Activated CD4-positive, alpha-beta memory T cell treated with anti-CD3 and anti-CD28 coated beads, Interleukin-2, amount 10 ng/mL, durations not matched to agents 7 days and 5 days (primary cell): ENCODE measurements around the gene DZIP1L. TPM values are rescaled to one million over a fixed set of nuclear protein-coding genes. Genes with fewer than 3 reads are reported as not detected.
"Not testable (repeated sequence)": the region's sequence is repeated elsewhere in the genome, so short reads cannot be mapped to it uniquely, and the experiment has no call there.

Experiments used
- CTCF ChIA-PET: fragments of 350-600 bp; sonication (Branson Sonifier 250); formaldehyde crosslinking; loops from one replicate; lab custom pipeline; 2021; ENCODE audit warnings: antibody characterized with exemption, inconsistent platforms; lab: Charles Lee
- POLR2A ChIA-PET: fragments of 350-600 bp; sonication (Branson Sonifier 250); formaldehyde crosslinking; loops from one replicate; lab custom pipeline; 2021; ENCODE audit warnings: antibody characterized with exemption; lab: Charles Lee
- DNase-seq: peaks from one replicate; pipeline ENCODE4 v3.0.0-alpha.2; 2020
- H3K27ac Mint-ChIP-seq: one replicate; pipeline ENCODE4 v1.8.0; 2021; ENCODE audit warnings: mild to moderate bottlenecking, mixed read lengths
- H3K27me3 Mint-ChIP-seq: one replicate; pipeline ENCODE4 v1.8.0; 2021; ENCODE audit warnings: mixed read lengths
- H3K36me3 Mint-ChIP-seq: one replicate; pipeline ENCODE4 v1.8.0; 2021; ENCODE audit warnings: low read depth, mixed read lengths
- H3K4me1 Mint-ChIP-seq: one replicate; pipeline ENCODE4 v1.8.0; 2021; ENCODE audit warnings: mixed read lengths
- H3K4me3 Mint-ChIP-seq: one replicate; pipeline ENCODE4 v1.8.0; 2021; ENCODE audit warnings: mild to moderate bottlenecking, mixed read lengths
- H3K9me3 Mint-ChIP-seq: one replicate; pipeline ENCODE4 v1.8.0; 2021; ENCODE audit warnings: mixed read lengths
- total RNA-seq, 2 experiments: library from RNA; stranded (reverse); gene quantifications; one replicate each; pipeline ENCODE4 v1.2.3, GENCODE V29; 2021

The DZIP1L gene, protein sequence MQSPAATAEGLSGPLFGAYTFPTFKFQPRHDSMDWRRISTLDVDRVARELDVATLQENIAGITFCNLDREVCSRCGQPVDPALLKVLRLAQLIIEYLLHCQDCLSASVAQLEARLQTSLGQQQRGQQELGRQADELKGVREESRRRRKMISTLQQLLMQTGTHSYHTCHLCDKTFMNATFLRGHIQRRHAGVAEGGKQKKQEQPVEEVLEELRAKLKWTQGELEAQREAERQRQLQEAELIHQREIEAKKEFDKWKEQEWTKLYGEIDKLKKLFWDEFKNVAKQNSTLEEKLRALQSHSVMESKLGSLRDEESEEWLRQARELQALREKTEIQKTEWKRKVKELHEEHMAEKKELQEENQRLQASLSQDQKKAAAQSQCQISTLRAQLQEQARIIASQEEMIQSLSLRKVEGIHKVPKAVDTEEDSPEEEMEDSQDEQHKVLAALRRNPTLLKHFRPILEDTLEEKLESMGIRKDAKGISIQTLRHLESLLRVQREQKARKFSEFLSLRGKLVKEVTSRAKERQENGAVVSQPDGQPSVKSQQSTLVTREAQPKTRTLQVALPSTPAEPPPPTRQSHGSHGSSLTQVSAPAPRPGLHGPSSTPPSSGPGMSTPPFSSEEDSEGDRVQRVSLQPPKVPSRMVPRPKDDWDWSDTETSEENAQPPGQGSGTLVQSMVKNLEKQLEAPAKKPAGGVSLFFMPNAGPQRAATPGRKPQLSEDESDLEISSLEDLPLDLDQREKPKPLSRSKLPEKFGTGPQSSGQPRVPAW
- under 1 TPM in 1 of 2 experiments, not detected in 1; 0.05 TPM for total RNA-seq

DNA sequence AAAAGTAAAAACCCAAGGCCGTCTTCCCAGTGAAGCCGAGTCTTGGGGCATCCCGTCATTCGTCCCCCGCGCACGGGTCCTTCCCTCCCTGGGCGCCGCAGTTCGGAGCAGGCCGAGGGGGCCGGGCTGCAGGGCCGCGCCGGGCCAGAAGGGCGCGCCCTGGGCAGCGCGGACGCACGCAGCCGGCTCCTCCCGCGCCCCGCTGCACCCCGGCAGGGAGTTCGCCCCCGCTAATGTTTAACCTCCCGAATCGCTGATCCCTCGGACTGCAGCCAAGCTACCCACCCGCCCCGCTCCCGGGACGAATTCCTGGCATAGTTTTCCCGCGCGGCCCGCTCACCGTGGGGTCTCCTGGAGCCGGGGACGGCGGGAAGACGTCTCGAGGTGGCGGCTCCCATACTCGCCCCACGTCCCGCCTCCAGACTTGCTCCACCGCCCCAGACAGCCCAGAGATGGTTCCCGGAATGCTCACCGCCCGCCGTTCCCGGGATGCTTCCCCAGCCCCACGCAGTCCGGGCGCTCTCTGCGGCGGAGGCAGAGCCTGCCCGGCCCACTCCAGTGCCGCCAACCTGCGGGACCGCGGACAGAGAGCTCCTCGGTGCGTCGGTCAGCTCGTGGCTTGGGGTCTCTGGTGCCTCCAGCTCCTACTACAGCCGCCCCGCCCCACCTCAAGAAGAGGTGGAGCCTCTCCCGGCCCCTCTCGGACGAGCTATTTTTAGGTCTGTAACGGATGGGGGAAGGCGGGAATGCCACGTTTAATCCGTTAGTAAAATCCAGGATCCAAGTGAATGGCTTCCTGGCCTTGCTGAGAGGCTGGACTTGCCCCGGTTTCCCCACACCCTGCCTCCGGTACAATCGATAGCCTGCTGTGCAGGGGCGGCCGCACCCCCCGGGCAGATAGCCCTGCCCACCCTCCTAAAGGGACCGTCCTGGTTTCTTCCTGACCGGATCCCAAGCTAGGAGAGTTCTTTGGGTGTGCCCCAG, at the start of gene DZIP1L:
Gene DZIP1L, minus strand, starts transcription at position 621 of the 984 bp plus-strand sequence. CDS start 11,637 bp downstream, outside the sequence.
- H3K27me3 Mint-ChIP-seq, result peaks cover 47% of the 10 kb centered on the region
- H3K4me3 Mint-ChIP-seq, result peak within 1 kb of the TSS; percentile 68
- H3K36me3 Mint-ChIP-seq, result no peaks in the 10 kb centered on the region
- H3K9me3 Mint-ChIP-seq, result no peaks in the 10 kb centered on the region
- DNase-seq, result peak; percentile 28
- H3K4me1 Mint-ChIP-seq, result peaks cover 8% of the 10 kb centered on the region
- no peak within 1 kb of the TSS for H3K27ac Mint-ChIP-seq
- CTCF ChIA-PET, result interaction anchor here (0.9 to 5.4 kb wide), 5 partner anchors 10 to 235 kb away, joined by 4 to 57 read pairs (median 5); no protein-coding TSS in a partner anchor
- POLR2A ChIA-PET, result no interaction called here

DNA sequence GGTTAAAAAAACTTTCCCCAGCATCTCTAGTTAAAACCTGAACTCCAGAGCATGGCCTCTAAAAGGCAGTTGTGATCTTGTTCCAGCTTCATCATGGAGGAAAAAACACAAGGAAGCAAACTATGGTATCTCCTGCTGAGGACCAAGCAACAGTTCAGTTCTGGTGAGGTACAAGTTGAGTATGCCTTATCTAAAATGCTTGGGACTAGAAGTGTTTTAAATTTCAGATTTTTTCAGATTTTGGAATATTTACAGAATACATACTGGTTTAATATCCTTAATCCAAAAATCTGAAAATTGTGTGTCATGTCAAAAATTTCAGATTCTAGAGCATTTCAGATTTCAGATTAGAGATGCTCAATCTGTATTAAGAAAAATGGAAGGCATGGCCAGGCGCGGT, 49.7 kb upstream of the DZIP1L start:
- no peaks in the 10 kb centered on the region for H3K9me3 Mint-ChIP-seq
- CTCF ChIA-PET, result no interaction called here
- no peak overlapping the region for H3K27ac Mint-ChIP-seq
- no peaks in the 10 kb centered on the region for H3K27me3 Mint-ChIP-seq
- peaks cover 71% of the 10 kb centered on the region for H3K36me3 Mint-ChIP-seq
- H3K4me1 Mint-ChIP-seq, result peaks cover 2% of the 10 kb centered on the region
- no peak for DNase-seq
- no peak overlapping the region for H3K4me3 Mint-ChIP-seq
- POLR2A ChIA-PET, result no interaction called here

DNA sequence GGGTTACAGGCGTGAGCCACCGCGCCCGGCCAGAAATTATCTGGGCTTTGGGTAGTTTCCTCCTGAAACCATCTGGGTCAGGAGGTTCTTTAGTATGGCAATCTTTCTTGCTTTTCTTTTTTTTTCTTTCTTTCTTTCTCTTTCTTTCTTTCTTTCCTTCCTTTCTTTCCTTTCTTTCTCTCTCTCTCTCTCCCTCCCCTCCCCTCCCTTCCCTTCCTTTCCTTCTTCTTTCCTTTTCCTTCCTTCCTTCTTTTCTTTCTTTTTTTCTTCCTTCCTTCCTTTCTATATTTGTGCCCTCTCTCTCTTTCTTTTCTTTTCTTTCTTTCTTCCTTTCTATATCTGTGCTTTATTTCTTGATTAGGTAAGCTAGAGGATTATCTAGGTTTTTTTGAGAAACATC, 42.3 kb upstream of the DZIP1L start:
- peaks cover 8% of the 10 kb centered on the region for H3K9me3 Mint-ChIP-seq
- CTCF ChIA-PET, result no interaction called here
- POLR2A ChIA-PET, result no interaction called here
- H3K27ac Mint-ChIP-seq, result no peak overlapping the region
- H3K4me3 Mint-ChIP-seq, result no peak overlapping the region
- peaks cover 4% of the 10 kb centered on the region for H3K27me3 Mint-ChIP-seq
- H3K36me3 Mint-ChIP-seq, result peaks cover 21% of the 10 kb centered on the region
- no peak for DNase-seq
- no peaks in the 10 kb centered on the region for H3K4me1 Mint-ChIP-seq

DNA sequence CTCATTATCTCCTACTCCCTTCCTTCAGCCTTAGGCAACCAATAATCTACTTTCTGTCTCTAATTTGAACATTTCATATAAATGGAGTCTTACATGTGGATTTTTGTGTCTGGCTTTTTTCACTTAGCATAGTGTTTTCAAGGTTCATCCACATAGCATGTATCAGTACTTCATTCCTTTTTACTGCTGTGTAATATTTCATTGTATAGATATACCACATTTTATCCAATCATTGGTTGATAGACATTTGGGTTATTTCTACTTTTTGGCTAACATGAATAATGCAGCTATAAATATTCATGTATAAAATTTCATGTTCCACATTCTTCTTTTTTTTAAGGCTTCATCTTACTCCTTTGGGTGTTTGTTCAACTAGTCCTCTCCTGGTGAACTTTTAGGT, 39.1 kb upstream of the DZIP1L start:
- peaks cover 5% of the 10 kb centered on the region for H3K27me3 Mint-ChIP-seq
- CTCF ChIA-PET, result no interaction called here
- no peak overlapping the region for H3K4me3 Mint-ChIP-seq
- H3K9me3 Mint-ChIP-seq, result peaks cover 8% of the 10 kb centered on the region
- no peaks in the 10 kb centered on the region for H3K4me1 Mint-ChIP-seq
- DNase-seq, result no peak
- no peaks in the 10 kb centered on the region for H3K36me3 Mint-ChIP-seq
- POLR2A ChIA-PET, result no interaction called here
- no peak overlapping the region for H3K27ac Mint-ChIP-seq

DNA sequence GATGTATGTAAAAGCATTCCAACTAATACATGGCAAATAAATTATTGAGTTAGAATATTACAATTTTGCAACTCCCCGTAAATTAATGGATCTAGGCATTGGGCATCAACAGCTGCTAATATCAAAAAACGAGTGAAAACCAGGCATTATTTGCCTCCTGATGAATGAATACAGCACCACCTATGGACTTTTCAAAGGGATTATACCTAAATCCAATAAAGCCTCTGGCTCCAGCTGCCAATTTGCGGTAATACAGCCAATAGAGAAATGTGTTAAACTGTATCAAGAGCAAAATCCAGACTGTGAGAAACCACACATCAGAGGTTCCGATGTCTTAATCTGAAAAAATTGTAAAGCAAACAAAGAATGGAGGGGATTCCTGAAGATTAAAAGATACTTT, 33.1 kb upstream of the DZIP1L start:
- no peak overlapping the region for H3K27ac Mint-ChIP-seq
- H3K9me3 Mint-ChIP-seq, result peaks cover under 1% of the 10 kb centered on the region
- H3K27me3 Mint-ChIP-seq, result peaks cover 15% of the 10 kb centered on the region
- no peak overlapping the region for H3K4me3 Mint-ChIP-seq
- no peaks in the 10 kb centered on the region for H3K4me1 Mint-ChIP-seq
- no peak for DNase-seq
- ChIA-PET CTCF (no interaction called here), POLR2A (no interaction called here)
- no peaks in the 10 kb centered on the region for H3K36me3 Mint-ChIP-seq

DNA sequence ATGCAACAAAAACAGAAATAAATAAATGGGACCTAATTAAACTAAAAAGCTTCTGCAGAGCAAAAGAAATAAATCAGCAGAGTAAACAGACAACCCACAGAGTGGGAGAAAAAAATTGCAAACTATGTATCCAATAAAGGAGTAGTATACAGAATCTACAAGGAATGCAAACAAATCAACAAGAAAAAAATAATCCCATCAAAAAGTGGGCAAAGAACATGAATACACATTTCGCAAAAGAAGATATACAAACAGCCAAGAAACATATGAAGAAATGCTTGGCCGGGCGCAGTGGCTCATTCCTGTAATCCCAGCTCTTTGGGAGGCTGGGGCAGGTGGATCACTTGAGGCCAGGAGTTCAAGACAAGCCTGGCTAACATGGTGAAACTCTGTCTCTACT, 26.8 kb upstream of the DZIP1L start:
- H3K4me3 Mint-ChIP-seq, H3K4me1 Mint-ChIP-seq, POLR2A ChIA-PET, H3K9me3 Mint-ChIP-seq, H3K36me3 Mint-ChIP-seq, CTCF ChIA-PET, DNase-seq, H3K27ac Mint-ChIP-seq: not testable (repeated sequence)
- H3K27me3 Mint-ChIP-seq, result peaks cover 21% of the 10 kb centered on the region

DNA sequence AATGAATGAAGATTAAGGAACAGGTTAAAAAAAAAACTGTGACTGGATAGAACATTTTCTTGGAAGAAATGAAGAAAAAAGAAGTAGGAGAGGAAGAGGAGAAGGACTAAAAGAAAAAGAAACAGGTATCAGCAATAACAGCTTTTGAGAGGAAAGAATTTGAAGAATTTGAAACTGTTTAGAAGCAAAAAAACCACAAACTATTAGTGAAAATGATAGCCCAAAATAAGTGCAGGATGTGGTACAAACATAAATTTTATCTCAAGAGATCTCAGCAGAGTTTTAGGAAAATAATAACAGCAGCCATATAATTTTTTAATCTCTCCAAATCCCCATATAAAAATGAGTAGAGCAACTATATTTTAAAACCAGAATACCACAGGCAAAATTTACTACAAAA, 25.5 kb upstream of the DZIP1L start:
- ChIA-PET CTCF (no interaction called here), POLR2A (no interaction called here)
- Mint-ChIP-seq H3K36me3 (no peaks in the 10 kb centered on the region), H3K9me3 (no peaks in the 10 kb centered on the region), H3K27me3 (peaks cover 23% of the 10 kb centered on the region), H3K4me1 (no peaks in the 10 kb centered on the region), H3K4me3 (no peak overlapping the region), H3K27ac (no peak overlapping the region)
- DNase-seq, result no peak

DNA sequence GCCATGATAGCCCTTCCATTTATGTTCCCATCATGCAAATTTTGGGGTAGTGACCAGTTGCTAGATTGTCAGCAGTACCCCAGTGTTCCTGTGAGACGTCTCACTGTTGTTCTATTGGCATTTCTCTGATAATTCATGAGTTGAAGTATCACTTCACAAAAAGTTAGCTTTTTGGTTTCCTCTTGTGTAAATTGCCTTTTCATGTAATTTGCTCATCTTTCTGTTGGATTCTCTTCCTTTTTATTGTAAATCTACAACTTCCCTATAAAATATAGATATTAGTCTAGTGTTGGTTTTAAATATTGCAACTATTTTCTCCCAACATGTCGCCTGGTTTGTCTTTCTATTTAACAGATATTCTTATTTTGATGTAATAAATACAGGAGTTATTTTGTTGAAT, 24.3 kb upstream of the DZIP1L start:
- H3K4me1 Mint-ChIP-seq, result no peaks in the 10 kb centered on the region
- no peak overlapping the region for H3K4me3 Mint-ChIP-seq
- H3K27ac Mint-ChIP-seq, result no peak overlapping the region
- POLR2A ChIA-PET, result no interaction called here
- H3K36me3 Mint-ChIP-seq, result no peaks in the 10 kb centered on the region
- no peak for DNase-seq
- no peaks in the 10 kb centered on the region for H3K9me3 Mint-ChIP-seq
- CTCF ChIA-PET, result no interaction called here
- peaks cover 19% of the 10 kb centered on the region for H3K27me3 Mint-ChIP-seq

DNA sequence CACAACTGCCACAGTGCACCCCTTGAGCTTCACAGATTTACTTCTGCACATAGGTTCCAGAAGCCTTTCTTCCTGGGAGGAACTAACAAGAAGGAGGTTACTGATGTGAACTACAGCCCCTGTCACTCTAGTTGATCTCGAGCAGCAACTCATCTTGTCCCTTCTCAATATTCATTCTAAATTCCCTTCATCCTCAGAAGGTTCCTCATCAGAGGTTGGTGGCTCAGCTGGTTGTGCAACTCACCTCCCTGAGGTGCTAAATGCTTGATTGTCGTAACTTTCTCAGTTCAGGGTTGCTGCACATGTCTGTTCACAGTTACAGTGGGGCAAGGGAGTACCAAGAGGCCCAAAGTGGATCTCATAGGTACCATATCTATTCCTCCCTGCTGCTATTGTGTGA, 22.5 kb upstream of the DZIP1L start:
- no peak overlapping the region for H3K4me3 Mint-ChIP-seq
- ChIA-PET CTCF (no interaction called here), POLR2A (no interaction called here)
- no peaks in the 10 kb centered on the region for H3K36me3 Mint-ChIP-seq
- peaks cover 13% of the 10 kb centered on the region for H3K27me3 Mint-ChIP-seq
- H3K27ac Mint-ChIP-seq, result no peak overlapping the region
- no peak for DNase-seq
- H3K9me3 Mint-ChIP-seq, result no peaks in the 10 kb centered on the region
- no peaks in the 10 kb centered on the region for H3K4me1 Mint-ChIP-seq

DNA sequence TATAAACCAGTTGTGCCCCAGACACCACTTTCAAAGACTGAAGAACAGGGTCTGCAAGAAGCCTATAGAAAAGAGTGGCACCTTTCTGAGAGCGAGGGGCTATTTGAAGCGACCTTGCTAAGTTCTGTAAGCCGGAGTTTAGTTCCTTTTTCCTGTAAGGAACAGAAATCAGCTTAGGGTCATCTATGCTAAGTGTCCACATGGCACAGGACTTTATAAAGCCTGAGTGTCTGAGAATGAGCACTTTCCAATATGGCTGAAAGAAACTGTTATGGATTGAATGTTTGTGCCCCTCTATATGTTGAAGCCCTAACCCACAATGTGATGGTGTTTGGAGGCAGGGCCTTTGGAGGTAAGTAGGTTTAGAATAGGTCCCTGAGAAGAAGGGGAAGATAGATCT, 20.8 kb upstream of the DZIP1L start:
- H3K9me3 Mint-ChIP-seq, result no peaks in the 10 kb centered on the region
- H3K4me3 Mint-ChIP-seq, result no peak overlapping the region
- H3K4me1 Mint-ChIP-seq, result no peaks in the 10 kb centered on the region
- no peaks in the 10 kb centered on the region for H3K36me3 Mint-ChIP-seq
- peaks cover 16% of the 10 kb centered on the region for H3K27me3 Mint-ChIP-seq
- H3K27ac Mint-ChIP-seq, result no peak overlapping the region
- ChIA-PET CTCF (no interaction called here), POLR2A (no interaction called here)
- DNase-seq, result no peak

DNA sequence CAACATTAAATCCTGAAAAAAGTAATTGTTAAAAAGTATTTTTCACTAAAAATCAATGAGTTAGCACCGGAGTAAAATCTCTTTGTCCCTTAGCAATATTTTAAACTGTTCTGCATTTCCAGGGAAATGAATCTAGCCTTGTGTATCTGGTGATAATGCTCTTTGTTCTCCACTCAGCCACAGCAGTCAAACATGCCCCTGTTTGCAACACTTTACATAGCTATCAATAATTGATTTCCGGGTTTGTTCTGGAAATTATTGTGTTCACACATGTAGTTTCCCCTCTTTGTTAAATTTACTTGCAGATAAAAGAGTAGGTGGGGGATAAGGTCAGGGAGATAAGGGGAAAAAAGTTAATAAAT, 20.4 kb upstream of the DZIP1L start:
- Mint-ChIP-seq H3K4me3 (no peak overlapping the region), H3K36me3 (no peaks in the 10 kb centered on the region), H3K27ac (no peak overlapping the region), H3K9me3 (no peaks in the 10 kb centered on the region), H3K27me3 (peaks cover 19% of the 10 kb centered on the region), H3K4me1 (no peaks in the 10 kb centered on the region)
- no peak for DNase-seq
- POLR2A ChIA-PET, result no interaction called here
- CTCF ChIA-PET, result no interaction called here

DNA sequence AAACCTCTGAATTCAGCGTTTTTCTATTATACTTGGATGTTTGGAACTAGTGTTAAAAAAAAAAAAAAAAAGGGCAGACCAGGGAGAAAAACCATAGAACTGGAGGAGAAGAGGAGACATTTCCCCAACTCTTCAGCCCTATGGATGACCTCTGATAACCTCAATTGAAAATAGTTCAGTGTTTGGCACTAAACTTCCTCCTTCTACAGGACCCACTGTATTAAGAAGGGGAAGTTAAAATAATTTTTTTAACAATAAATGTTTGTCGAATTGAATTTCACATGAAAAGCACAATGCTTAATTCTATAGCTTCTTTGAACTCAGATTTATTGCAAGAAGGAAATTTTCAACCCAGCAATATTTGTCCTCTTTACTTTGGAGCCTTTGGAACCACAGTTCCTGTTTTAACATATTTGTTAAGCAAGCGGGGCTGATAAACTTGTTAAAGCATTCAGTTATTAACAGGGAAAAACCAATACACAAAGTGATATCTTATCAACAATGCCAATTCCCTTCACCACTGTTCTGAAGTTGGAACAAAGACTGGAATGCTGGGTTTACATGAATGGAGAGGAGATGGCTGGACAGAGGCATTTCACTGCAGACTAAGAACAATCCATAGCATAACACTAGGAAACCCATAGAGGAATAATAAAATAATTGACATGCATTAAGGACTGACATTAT, 19.9 kb upstream of the DZIP1L start:
- no peak overlapping the region for H3K4me3 Mint-ChIP-seq
- no peaks in the 10 kb centered on the region for H3K36me3 Mint-ChIP-seq
- ChIA-PET POLR2A (no interaction called here), CTCF (no interaction called here)
- no peaks in the 10 kb centered on the region for H3K9me3 Mint-ChIP-seq
- no peak overlapping the region for H3K27ac Mint-ChIP-seq
- no peaks in the 10 kb centered on the region for H3K4me1 Mint-ChIP-seq
- no peak for DNase-seq
- peaks cover 18% of the 10 kb centered on the region for H3K27me3 Mint-ChIP-seq
